HepG2 (cell line): ENCODE data around the gene NAP1L4. TPM values are rescaled to one million over a fixed set of nuclear protein-coding genes. Genes with fewer than 3 reads are reported as not detected.

Experiments used
- ARID4A ChIP-seq: sonication (generic); formaldehyde crosslinking; IDR thresholded peaks from 2 replicates; pipeline ENCODE4 v1.5.0; 2020; ENCODE audit warnings: mild to moderate bottlenecking, missing genetic modification reagents, borderline replicate concordance
- MAX ChIP-seq: IDR thresholded peaks from 2 replicates; pipeline ENCODE4 v1.6.1; 2012; ENCODE audit warnings: inconsistent platforms
- ZNF652 ChIP-seq: IDR thresholded peaks from 2 replicates; pipeline ENCODE4 v1.6.1; 2016; ENCODE audit warnings: low read depth, borderline replicate concordance
- polyA plus RNA-seq, 8 experiments: library from polyadenylated mRNA; depleted of rRNA in 3 of 8; stranded (reverse) in 7 of 8; unstranded in 1 of 8; fragments of >200 nt; fragmentation: Illumina TruSeq in 4 of 8; extraction: Trizol in 4 of 8; gene quantifications; 2 replicates each; pipeline versions ENCODE4 v1.2.1 to v1.2.3, GENCODE V29; 2011 to 2016; ENCODE audit warnings: low read depth in 4 of 8, missing spikeins in 1 of 8, mixed read lengths in 1 of 8; ENCODE audit not compliant: insufficient read depth in 1 of 8
- total RNA-seq, 5 experiments: library from RNA; depleted of rRNA; stranded (reverse); fragments of >200 nt; fragmentation: Illumina TruSeq; extraction: Trizol; gene quantifications; 2 replicates each; pipeline ENCODE4 v1.2.3, GENCODE V29; 2016; ENCODE audit warnings: low read depth in 1 of 5
- TF ChIP-seq, protein P1 (sequence below): sonication (generic); formaldehyde crosslinking; IDR thresholded peaks from 2 replicates; pipeline ENCODE4 v1.9.0; 2021; ENCODE audit warnings: mild to moderate bottlenecking, missing genetic modification reagents

NAP1L4 gene
- total and polyA plus RNA-seq, 2 of the 13 experiments (the other 11 are each of a cell fraction or from before 2014, with no cell fraction given) = 64.0 to 186 TPM

GRCh38 chr11:3037945-3038271 is 45.8 kb upstream of the NAP1L4 start (continued):
- TF ChIP-seq, protein P1, sequence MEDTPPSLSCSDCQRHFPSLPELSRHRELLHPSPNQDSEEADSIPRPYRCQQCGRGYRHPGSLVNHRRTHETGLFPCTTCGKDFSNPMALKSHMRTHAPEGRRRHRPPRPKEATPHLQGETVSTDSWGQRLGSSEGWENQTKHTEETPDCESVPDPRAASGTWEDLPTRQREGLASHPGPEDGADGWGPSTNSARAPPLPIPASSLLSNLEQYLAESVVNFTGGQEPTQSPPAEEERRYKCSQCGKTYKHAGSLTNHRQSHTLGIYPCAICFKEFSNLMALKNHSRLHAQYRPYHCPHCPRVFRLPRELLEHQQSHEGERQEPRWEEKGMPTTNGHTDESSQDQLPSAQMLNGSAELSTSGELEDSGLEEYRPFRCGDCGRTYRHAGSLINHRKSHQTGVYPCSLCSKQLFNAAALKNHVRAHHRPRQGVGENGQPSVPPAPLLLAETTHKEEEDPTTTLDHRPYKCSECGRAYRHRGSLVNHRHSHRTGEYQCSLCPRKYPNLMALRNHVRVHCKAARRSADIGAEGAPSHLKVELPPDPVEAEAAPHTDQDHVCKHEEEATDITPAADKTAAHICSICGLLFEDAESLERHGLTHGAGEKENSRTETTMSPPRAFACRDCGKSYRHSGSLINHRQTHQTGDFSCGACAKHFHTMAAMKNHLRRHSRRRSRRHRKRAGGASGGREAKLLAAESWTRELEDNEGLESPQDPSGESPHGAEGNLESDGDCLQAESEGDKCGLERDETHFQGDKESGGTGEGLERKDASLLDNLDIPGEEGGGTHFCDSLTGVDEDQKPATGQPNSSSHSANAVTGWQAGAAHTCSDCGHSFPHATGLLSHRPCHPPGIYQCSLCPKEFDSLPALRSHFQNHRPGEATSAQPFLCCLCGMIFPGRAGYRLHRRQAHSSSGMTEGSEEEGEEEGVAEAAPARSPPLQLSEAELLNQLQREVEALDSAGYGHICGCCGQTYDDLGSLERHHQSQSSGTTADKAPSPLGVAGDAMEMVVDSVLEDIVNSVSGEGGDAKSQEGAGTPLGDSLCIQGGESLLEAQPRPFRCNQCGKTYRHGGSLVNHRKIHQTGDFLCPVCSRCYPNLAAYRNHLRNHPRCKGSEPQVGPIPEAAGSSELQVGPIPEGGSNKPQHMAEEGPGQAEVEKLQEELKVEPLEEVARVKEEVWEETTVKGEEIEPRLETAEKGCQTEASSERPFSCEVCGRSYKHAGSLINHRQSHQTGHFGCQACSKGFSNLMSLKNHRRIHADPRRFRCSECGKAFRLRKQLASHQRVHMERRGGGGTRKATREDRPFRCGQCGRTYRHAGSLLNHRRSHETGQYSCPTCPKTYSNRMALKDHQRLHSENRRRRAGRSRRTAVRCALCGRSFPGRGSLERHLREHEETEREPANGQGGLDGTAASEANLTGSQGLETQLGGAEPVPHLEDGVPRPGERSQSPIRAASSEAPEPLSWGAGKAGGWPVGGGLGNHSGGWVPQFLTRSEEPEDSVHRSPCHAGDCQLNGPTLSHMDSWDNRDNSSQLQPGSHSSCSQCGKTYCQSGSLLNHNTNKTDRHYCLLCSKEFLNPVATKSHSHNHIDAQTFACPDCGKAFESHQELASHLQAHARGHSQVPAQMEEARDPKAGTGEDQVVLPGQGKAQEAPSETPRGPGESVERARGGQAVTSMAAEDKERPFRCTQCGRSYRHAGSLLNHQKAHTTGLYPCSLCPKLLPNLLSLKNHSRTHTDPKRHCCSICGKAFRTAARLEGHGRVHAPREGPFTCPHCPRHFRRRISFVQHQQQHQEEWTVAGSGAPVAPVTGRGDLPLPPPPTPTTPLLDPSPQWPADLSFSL (CRISPR knock-in tag) = no peak
- TF ChIP-seq ARID4A (CRISPR knock-in tag) = no peak
- TF ChIP-seq ZNF652 (CRISPR knock-in tag) = no peak
- no peak for TF ChIP-seq MAX
